ELF-1 (cell line): ENCODE results near the gene IPP.
"Not testable (repeated sequence)": the region's sequence is repeated elsewhere in the genome, so short reads cannot be mapped to it uniquely, and the experiment has no call there.

Source experiments
- DNase-seq: peaks from one replicate; pipeline ENCODE4 v3.0.0-alpha.2; 2016; ENCODE audit warnings: low read depth, low spot score

Gene IPP

DNA sequence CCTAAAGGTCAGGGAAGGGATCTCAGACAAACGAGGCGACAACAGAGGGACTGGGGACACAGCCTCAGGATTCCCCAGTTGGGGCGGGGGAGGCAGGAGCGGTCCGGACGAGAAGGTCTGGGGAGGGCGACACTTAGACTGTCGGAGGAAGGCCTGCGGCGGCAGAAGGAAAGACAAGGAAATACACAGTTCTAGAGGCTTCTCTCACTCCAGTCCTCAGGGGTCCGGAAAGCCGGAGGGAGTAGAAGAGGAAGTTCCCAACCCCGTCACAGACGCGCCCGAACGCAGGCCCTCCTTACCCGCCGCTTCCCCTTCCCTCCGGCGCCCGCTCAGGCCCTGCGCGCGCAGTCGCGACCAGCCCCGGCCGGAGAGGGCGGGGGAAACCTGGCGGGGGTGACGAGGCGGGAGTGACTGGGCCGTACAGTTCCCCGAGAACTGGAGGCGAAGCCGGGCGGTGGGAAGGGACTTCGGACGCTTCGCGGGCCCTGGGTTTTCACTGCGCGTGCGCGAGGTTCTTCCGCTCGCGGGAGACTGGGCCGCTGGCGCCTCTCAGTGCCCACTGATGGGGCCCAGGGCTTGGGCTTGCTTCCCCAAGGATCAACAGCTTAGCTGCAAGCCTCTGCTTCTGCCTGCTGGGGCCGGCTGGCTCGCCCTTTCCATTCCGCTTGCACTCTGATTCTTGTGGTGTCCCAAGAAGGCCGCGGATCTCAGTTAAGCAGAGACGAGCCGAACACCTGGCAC is at the start of gene IPP:
Gene IPP, minus strand, starts transcription at position 356 of the 741 bp plus-strand sequence. CDS start 4,242 bp downstream, outside the sequence.
- DNase-seq, result peak; percentile 99

DNA sequence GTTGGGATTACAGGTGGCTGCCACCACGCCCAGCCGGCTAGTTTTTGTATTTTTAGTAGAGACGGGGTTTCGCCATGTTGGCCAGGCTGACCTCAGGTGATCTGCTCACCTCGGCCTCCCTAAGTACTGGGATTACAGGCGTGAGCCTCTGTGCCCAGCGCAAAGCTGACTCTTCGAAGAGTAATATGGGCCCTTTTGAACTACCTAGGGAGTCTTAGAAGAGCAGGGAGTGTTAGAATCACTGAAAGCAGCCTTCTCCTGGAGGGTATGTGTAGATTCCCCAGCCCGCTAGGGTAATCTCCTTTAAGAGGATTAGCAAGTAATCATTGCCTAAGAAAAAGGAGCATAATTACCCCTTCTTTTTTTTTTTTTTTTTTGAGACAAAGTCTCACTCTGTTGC is 46.5 kb upstream of the IPP start:
- peak; percentile 28 for DNase-seq

DNA sequence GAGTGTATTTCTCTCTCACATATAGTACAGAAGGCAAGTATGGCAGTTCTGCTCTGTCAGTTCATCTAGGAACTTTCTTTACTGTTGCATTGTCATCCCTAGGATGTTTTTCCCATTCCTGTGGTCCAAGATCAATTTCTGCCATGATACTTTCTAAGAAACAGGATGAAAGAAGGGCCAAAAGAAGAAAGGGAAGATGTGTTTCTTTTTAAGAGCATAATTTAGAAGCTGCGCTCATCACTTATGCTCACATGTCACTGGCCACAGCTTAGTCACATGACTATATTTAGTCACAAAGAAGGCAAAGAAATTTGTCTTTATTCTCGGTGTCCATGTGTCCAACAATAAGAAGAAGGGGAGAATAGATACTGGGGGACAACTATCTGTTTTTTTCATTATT is 45.9 kb upstream of the IPP start:
- DNase-seq, result no peak

DNA sequence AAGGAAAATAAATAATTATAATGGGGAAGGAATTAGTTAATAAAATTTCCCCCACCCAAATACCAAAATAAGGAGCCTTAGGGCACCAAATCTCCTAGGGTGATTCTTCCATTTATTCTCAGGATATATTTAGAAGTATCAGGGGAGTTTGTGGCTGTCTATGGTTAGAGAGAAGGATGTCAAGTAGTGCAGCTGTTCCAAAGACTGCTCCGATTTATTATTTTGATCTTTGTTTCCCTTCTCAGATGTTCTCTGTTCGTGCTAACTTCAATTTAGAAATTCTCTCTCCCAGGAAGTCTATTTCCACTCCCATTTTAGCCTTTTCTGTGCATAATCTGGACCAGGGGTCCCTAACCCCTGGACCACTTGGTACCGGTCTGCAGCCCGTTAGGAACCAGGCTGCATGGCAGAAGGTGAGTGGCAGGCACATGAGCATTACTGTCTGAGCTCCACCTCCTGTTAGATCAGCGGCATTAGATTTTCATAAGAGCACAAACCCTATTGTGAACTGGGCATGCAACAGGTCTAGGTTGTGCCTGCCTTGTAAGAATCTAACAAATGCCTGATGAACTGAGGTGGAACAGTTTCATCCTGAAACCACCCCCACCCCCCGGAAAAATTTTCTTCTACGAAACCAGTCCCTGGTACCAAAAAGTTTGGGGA is 43.6 kb upstream of the IPP start:
- DNase-seq, result no peak

DNA sequence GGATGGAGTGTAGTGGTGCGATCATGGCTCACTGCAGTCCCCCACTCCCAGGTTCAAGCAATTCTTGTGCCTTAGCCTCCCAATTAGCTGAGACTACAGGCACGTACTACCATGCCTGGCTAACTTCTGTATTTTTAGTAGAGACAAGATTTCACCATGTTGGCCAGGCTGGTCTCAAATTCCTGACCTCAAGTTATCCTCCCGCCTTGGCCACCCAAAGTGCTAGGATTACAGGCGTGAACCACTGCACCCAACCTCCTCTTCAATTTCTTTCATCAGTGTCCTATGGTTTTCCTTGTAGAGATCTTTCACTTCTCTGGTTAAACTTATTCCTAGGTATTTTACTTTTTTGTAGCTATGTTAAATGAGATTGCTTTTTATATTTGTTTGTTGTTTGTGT is 42.3 kb upstream of the IPP start:
- no peak for DNase-seq

DNA sequence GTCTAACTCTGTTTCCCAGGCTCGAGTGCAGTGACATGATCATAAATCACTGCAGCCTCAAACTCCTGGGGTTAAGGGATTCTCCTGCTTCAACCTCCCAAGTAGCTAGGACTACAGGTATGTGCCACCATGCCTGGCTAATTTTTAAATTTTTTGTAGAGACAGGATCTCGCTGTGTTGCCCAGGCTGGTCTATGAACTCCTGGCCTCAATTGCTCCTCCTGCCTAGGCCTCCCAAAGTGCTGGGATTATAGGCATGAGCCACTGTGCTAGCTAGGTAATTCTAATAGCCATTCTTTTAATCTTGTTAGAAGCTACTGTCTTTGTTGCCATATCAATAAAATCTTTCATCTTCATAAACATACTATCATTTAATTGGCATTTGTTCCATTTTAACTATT is 39.1 kb upstream of the IPP start:
- no peak for DNase-seq

DNA sequence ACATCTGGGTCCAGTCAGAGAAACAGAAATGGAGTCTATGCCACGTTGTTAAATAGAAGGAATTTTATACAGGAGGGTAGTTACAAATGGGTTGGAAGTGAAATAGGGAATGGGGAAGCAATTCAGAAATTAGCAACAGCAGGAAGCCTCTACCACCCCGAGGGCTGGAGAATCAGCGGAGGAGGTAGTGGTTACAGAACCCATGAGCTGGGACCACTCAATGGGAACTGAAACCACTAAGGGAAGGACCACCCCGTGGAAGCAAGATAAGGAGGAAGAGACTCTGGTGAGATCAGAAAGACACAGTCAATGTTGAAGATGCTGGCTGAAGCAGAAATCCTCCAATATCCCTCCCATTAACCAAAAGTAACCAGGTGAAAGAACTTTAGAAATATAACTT is 37.5 kb upstream of the IPP start:
- DNase-seq, result no peak

DNA sequence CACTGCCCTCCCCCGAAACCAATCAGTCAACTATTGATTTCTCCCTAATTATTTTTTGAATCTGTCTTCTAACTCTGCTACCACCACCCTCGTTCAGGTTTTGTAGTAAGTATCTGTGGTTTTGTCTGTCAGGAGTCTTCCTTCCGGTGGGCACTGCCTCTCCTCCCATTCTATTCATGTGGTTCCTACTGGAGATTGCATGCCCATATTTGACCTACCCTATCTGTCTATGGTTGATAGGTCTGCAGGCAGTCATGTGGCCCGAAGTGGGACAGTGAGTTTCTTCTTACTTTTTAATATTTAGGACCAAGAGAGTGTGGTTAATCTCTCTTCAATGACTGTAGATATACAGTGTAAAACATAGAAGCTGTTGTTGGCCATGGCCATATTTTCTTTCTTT is 35.1 kb upstream of the IPP start:
- DNase-seq, result no peak

DNA sequence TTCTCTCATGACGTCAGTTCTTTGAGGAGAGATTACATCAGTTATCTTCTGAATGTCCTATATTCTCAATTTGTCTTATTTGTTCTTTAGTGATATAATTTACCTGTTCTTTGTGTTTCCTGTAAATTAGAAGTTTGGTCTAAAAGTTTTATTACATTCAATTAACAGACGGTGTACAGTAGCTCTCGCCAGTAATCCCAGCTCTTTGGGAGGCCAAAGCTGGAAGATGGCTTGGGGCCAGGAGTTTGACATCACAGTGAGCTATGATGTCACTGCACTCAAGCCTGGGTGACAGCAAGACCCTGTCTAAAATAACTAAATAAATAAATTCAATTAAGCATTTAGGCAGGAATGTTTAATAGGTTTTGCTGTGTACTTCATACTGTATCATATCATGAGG is 25.3 kb upstream of the IPP start:
- no peak for DNase-seq

DNA sequence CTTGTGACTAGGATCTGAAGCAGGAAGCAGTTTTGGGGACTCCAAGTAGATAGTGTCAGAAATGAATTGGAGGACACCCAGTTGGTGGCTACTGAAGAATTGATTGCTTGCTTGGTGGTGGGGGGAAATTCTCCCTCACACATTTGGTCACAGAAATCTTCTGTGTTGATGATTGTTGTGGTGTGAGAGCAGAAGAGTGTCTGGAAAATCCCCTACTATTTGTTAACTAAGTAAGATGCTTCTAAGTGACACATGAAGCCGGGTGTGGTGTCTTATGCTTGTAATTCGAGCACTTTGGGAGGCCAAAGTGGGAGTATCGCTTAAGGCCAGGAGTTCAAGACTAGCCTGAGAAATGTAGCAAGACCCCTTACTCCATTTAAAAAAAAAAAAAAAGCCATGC is 22.5 kb upstream of the IPP start:
- no peak for DNase-seq

DNA sequence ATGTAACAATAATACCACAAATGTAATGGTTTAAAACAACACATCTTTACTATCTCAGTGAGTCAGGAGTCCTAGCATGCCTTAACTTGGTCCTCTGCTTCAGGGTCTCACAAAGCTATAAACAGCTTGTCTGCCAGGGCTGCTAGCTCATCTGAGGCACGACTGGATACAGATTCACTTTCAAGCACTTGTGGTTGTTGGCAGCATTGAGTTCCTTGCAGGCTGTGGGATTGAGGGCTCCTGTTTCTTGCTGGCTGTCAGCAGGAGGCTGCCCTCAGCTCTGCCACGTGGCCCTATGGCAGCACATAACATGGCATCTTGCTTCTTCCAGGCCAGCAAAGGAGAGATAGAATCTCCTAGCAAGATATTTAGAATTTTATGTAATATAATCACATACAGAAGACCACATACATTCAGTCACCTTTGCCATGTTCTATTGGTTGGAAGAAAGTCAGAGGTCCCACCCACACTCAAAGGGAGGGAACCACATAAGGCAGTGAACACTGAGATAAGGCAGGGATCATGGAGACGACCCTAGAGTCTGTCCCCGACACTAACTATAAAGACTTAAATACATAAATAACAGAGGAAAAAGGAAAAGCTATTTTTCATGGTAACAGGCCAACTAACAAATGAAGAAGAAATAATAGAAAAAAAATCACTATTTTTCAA is 18.9 kb upstream of the IPP start:
- DNase-seq, result peak; percentile 14

DNA sequence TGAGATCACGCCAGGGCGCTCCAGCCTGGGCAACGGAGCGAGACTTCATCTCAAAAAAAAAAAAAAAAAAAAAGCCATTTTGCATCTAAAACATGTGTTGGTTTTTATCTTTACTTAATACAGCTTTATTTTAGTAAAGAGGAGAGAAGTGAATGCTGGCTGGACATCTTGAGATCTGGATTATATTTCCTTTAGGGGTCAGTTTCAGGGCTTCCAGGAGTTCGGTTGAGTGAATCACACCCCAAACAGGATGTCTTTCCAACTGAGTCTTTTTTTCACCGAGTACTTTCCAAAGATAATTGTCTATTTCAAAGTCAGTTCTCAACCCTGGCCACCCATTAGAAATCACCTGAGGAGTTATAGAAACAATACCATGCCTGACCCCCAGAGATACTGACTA is 16.6 kb upstream of the IPP start:
- no peak for DNase-seq

DNA sequence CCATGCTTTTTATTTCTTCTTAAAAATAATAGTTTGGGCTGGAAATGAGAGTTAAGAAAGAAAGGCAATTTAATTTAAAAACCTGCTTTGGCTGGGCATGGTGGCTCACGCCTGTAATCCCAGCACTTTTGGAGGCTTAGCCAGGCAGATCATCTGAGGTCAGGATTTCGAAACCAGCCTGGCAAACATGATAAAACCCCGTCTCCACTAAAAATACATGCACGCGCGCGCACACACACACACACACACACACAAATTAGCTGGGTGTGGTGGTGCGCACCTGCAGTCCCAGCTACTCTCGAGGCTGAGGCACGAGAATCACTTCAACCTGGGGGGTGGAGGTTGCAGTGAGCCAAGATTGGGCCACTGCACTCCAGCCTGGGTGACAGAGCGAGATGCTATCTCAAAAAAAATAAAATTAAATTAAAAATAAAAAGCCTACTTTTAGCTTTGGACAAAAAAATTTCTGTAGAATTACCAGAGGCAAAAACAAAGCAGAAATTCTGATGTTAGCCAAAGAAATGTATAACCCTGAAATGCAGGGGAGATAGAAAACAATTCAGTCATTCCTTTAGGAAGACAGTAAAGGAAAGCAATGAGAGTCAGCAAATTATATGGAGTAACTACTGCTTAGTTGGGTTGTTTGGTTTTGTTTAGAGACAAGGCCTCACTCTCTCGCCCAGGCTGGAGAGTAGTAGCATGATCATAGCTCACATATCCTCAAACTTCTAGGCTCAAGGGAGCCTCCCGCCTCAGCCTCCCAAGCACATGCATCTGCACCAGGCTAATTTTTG is 15.7 kb upstream of the IPP start:
- no peak for DNase-seq

DNA sequence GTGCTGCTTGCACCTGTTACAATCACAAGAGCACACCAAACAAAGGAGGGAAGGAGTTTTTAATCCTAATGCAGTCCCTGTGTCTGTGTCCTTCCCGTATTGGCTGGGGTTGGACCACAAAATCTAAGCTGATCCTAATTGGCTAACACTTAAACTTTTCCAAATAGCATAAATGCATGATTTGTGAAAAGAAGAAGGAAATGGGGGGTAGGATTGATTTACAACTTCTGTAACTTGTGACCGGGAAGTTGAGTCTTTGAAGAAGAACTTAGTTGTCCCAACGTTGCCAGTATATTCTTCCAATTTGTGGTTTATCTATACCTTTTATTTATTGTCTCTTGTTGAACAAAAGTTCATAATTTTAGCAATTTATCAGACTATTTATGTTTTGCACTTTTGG is 11.8 kb upstream of the IPP start:
- no peak for DNase-seq

DNA sequence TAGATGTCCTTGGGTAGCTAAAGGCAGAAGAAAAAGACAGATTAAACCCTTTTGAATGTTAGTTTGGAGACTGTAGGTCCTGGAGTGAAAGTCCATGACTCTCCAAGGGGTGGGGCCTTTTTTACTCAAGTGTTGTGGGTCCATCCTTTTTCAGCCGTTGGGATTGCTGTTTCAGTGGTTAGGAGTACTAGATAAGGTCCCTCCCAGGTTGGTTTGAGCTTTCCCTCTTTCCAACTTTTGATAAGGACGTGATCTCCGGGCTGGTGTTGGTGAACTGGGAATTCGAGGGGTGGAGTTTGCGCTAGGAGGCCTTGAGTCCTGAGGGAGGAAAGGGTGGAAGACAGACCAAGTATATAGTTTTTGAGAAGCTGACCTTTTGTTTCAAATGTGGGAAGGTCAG is 5.2 kb upstream of the IPP start:
- DNase-seq, result no peak

DNA sequence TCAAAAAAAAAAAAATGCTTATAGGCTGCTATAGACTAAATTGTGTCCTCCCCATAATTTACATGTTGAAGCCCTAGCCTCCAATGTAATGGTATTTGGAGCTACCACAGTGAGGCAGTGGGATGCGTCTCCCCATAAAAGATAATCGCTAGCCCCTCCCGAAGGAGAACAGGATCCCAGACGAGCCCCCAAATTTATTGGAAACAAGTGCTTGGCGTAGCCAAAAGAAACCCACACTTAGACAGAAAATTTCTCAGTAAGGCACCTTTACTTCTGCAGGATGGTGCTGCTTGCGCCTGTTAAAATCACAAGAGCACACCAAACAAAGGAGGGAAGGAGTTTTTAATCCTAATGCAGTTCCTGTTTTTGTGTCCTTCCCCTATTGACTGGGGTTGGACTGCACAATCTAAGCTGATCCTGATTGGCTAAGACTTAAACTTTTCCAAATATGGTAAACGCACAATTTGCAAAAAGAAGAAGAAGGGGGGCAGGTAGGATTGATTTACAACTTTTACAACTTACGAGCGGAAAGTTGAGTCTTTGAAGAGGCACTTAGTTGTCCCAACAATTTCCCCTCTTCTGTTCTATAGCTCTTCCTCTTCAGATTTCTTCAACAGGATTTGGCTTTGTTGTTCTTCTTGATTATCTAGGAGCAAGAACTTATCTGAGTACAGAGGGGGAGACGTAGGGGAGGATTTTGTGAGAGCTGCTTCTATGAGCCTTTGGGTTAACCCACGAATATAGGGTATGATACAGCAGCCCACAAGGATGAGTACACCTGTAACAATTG is 3.0 kb upstream of the IPP start:
- no peak for DNase-seq

DNA sequence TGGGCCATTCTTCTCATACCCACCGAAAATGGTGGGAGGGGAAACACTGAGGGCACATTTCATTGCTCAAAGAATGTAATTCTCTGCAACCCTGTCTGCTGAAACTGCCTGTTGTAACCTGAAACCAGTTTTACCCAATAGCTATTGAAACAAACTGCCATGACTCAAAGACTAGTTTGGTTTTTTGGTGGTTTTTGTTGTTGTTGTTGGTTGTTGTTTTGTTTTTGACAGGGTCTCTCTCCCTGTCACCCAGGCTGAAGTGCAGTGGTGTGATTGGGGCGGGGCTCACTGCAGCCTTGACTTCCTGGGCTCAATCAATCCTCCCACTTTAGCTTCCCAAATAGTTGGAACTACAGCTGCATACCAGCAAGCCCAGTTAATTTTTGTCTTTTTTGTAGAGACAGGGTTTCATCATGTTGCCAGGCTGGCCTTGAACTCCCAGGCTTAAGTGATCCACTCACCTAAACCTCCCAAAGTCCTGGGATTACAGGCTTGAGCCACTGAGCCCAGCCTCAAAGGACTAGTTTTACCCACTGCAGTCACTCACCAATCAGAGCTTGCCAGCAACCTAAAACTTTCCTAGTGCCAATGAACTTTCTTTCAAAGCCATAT is 2.1 kb upstream of the IPP start:
- DNase-seq, result no peak

DNA sequence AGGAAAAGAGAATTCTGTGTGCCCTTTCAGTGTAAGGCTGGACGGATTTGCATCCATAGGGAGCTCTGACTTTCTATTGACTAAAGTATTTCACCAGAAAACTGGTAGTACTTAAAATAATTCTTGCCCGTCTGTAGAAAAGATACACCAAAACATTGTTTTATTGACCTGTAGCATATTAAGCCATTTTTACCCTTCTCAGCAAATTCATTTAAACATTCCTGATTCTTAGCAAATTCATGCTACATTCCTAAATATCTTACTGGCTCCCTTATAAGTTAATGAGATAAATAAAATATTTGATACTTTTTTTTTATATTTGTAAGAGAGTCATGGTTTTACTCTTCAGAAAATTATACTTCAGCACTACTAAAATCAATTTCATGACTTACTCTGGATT is 1.6 kb upstream of the IPP start:
- no peak for DNase-seq

DNA sequence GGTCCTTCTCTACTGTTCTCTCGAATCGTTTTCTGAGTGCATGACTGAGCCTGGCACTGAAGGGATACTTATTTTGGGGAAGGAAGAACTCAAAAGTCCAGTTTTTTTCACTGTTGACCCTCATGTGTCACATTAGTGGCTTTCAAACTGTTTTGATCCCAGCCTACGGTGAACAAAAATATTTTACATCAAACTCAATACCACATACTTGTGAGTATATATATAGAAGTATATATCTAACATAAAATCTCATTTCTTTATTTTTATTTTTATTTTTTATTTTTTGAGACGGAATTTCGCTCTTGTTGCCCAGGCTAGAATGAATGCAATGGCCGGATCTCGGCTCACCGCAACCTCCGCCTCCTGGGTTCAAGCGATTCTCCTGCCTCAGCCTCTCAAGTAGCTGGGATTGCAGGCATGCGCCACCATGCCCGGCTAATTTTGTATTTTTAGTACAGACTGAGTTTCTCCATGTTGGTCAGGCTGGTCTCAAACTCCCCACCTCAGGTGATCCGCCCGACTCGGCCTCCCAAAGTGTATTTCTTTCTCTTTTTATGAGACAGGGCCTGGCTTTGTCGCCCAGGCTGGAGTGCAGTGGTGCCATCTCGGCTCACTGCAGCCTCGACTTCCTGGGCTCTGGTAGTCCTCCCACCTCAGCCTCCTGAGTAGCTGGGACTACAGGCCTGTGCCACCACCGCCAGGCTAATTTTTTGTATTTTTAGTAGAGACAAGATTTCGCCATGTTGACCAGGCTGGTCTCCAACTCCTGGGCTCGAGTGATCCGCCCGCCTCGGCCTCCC is 786 bp upstream of the IPP start:
- DNase-seq, result not testable (repeated sequence)

DNA sequence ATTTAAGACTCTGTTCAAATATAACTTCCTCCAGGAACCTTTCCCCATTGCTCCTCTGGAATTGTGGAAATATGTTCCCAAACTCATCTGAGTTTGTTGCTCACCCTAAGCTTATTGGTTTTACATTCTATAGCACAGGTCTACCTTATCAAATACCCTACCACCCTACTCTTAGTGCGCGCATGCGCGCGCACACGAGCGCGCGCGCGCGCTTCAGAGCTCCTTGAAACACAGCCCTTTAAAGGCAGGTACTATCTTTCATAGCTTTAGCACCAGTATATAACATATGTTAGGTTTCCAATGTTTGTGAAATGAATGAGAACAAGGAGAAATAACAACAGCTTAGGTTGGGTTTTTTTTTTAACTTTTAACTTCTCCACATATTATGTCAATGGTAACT is 3.5 kb downstream of the IPP start:
- no peak for DNase-seq
